Lower leg skin (tissue), 4 donors: ENCODE results near the gene ATPAF2. TPM values are rescaled to one million over a fixed set of nuclear protein-coding genes. Genes with fewer than 3 reads are reported as not detected.

Experiments
- DNase-seq, 2 donors: peaks; one replicate each; pipeline ENCODE4 v3.0.0-alpha.2; 2019; ENCODE audit warnings: low spot score in 2 of 2
- H3K4me3 ChIP-seq: fragments of 200-600 bp; sonication (generic); 2 replicates; pipeline ENCODE4 v1.5.1; 2017; ENCODE audit warnings: mild to moderate bottlenecking, low read depth; ENCODE audit not compliant: poor library complexity, severe bottlenecking
- CTCF ChIP-seq, 3 donors: fragments of 450-650 bp; IDR thresholded peaks; one replicate each; pipeline ENCODE4 v1.5.1; 2016; ENCODE audit warnings: antibody characterized with exemption in 3 of 3, mild to moderate bottlenecking in 3 of 3, moderate library complexity in 2 of 3
- POLR2A ChIP-seq, 2 donors: fragments of 450-650 bp; IDR thresholded peaks; one replicate each; pipeline ENCODE4 v1.6.1; 2016 to 2017; ENCODE audit warnings: antibody characterized with exemption in 2 of 2, mild to moderate bottlenecking in 1 of 2, moderate library complexity in 1 of 2
- WGBS, 2 donors: methylation state at CpG; one replicate each; pipeline ENCODE4 v1.1.5; 2018; 5-methylcytosine and 5-hydroxymethylcytosine counted together
- intact Hi-C: fragments of 100-400 bp; cut with DNase I; formaldehyde crosslinking; loops from one replicate; pipeline ENCODE4 v1.15.0; 2023; ENCODE audit warnings: low total_unique reads
- total RNA-seq, 4 donors: library from RNA; depleted of rRNA; stranded (reverse); fragments of >200 nt; gene quantifications; one replicate each; pipeline ENCODE4 v1.1.0, GENCODE V29; 2016

ATPAF2 gene
- total RNA-seq, 4 donors from 2014 or later, result 17.4 to 32.1 (median 22.9) TPM

DNA sequence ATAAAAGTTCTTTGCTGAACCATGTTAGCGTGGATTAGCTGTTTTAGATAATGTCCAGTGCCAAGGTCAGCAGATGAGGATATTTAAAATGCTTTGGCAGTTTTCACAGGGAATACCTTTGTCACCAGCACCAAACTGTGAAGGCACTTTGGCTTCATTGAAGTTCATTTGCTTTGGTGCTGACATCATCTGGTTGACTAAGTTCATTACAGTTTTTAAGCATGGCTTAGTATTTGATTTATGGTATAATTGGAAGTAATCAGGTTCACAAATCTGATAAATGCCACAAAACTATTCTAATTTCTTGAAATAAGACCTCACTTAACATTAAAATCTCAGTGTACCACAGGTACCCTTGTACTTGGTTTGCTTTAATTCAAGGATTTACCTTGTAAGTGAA, 4.5 kb upstream of the ATPAF2 start:
- 49 to 73% methylated on average over 1 of the region's 1 CpG for WGBS, 2 donors
- intact Hi-C loops, result loop anchor here (10.0 kb wide), 1 partner anchor 369 kb away; no protein-coding TSS in a partner anchor
- H3K4me3 ChIP-seq, result no peak overlapping the region
- TF ChIP-seq CTCF (IDR thresholded peaks at IDR 0.05) (no peak), POLR2A (IDR thresholded peaks at IDR 0.05) (no peak)
- DNase-seq, result no peak

- DNase-seq, result no peak
- no peak for TF ChIP-seq CTCF (IDR thresholded peaks at IDR 0.05)
- TF ChIP-seq POLR2A (IDR thresholded peaks at IDR 0.05), result no peak
- WGBS, 2 donors, result 84 to 85% methylated on average over 8 of the region's 8 CpGs
- intact Hi-C loops, result loop anchor here (10.0 kb wide), 1 partner anchor 368 kb away; no protein-coding TSS in a partner anchor
- H3K4me3 ChIP-seq, result no peak overlapping the region
These were observed 4.0 kb upstream of the ATPAF2 start for GRCh38 chr17:18042983-18043382.

- no peak for TF ChIP-seq POLR2A (IDR thresholded peaks at IDR 0.05)
- TF ChIP-seq CTCF (IDR thresholded peaks at IDR 0.05), result no peak
- intact Hi-C loops, result loop anchor here (10.0 kb wide), 1 partner anchor 367 kb away; no protein-coding TSS in a partner anchor
- WGBS, 2 donors, result 35 to 36% methylated on average over 1 of the region's 1 CpG
- no peak overlapping the region for H3K4me3 ChIP-seq
- no peak for DNase-seq
These were observed 2.8 kb upstream of the ATPAF2 start for GRCh38 chr17:18041776-18042175.

DNA sequence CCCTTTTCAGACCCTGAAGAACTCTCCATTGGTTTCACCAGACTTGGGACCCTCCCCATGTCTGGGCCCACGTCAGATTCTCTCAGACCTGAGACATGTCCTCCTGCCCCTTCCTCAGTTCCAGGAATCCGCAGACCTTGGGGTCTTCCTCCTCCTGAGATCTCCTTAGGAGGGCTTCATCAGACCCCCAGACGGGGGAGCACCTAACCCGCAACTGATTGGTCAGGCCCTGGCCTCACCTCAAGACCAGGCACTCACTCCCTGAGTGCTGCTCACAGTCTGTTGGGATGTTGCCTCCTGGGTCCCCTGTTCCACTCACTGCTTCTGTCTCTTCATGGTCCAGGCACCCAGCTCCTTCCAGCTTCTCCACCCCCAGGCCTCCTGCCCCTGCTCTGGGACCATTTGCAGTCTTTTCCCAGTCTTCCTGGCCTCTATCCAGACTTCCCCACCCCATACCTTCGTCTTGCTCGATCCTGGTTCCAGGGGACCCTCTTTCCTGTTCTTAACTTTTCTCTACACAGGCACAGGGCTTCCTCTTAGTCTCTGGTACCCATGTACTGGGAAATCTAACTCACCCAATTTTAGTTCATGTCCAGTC, 1.4 kb upstream of the ATPAF2 start:
- TF ChIP-seq CTCF (IDR thresholded peaks at IDR 0.05), result no peak
- H3K4me3 ChIP-seq, result peak overlapping the region; percentile 67
- 17 to 20% methylated on average over 6 of the region's 6 CpGs for WGBS, 2 donors
- DNase-seq, result no peak
- intact Hi-C loops, result loop anchor here (10.0 kb wide), 1 partner anchor 366 kb away; no protein-coding TSS in a partner anchor

DNA sequence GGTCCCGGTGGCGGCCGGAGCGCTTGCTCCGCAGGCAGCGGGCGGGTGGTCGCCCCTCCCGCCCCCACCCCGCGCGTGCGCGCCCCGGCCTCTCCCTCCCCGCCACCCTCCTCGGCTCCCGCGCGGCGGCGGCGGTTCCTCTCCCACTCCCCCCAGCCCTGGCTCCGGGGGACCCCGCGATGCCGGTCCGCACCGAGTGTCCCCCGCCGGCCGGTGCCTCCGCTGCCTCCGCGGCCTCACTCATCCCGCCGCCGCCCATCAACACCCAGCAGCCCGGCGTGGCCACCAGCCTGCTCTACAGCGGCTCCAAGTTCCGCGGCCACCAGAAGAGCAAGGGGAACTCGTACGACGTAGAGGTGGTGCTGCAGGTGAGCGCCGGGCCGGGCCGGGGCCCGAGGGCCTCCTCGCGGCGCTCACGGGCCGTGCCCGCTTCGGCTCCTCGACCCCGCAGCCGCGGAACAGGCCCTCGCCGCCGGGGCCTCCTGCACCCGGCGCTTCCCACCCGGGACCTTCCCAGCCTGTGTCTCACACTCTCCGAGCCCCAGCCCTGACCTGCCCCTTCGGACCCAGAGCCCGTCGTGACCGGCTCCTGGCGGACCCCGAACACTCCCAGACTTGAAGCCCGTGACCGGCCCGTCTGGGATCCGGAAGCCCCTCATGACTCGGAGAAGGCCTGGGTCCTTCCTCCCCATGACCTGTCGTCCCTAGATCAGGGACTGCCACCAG, 730 bp upstream of the ATPAF2 start:
- DNase-seq, result peak in 1 of 2 donors; percentile 90
- WGBS, 2 donors, result 0% methylated on average over 34 to 48 of the region's 81 CpGs
- intact Hi-C loops, result loop anchor here (10.0 kb wide), 1 partner anchor 365 kb away; no protein-coding TSS in a partner anchor
- TF ChIP-seq CTCF (IDR thresholded peaks at IDR 0.05) (no peak), POLR2A (IDR thresholded peaks at IDR 0.05) (no peak)
- H3K4me3 ChIP-seq, result peak overlapping the region; percentile 67
